Uterus (tissue), 2 donors: Measurements from ENCODE around the gene SATB2.

Experiments
- POLR2A ChIP-seq, 2 donors: fragments of 450-650 bp; IDR thresholded peaks; one replicate each; pipeline ENCODE4 v1.6.1; 2016; ENCODE audit warnings: antibody characterized with exemption in 2 of 2, mild to moderate bottlenecking in 1 of 2, moderate library complexity in 1 of 2
- TF ChIP-seq, protein P1 (sequence below), 4 experiments: fragments of 200-600 bp in 2 of 4; fragments of 450-650 bp in 2 of 4; sonication (generic) in 2 of 4; IDR thresholded peaks; one replicate each; pipeline ENCODE4 v1.5.1; 2016 to 2019; ENCODE audit warnings: antibody characterized with exemption in 4 of 4, mild to moderate bottlenecking in 2 of 4, moderate library complexity in 1 of 4

DNA sequence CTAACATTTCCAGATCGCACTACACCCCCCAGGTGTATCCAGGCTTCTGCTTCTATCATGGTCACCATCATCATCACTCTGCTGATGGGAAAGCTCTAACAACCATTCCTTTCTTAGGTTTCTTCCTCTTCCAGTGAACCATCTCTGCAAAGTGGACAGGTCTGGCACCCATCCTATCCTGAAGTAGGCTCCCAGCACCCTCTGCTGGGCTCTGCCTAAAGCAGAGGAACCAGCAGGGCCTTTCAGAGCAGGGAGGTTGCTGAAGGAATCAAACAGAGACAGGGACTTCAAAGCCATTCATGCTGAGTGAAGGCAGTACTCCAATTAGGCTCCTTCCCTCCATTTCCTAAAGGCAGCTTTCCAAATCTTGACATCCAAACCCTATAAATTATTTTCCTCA lies 27.2 kb upstream of the SATB2 start:
- TF ChIP-seq, protein P1, sequence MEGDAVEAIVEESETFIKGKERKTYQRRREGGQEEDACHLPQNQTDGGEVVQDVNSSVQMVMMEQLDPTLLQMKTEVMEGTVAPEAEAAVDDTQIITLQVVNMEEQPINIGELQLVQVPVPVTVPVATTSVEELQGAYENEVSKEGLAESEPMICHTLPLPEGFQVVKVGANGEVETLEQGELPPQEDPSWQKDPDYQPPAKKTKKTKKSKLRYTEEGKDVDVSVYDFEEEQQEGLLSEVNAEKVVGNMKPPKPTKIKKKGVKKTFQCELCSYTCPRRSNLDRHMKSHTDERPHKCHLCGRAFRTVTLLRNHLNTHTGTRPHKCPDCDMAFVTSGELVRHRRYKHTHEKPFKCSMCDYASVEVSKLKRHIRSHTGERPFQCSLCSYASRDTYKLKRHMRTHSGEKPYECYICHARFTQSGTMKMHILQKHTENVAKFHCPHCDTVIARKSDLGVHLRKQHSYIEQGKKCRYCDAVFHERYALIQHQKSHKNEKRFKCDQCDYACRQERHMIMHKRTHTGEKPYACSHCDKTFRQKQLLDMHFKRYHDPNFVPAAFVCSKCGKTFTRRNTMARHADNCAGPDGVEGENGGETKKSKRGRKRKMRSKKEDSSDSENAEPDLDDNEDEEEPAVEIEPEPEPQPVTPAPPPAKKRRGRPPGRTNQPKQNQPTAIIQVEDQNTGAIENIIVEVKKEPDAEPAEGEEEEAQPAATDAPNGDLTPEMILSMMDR (IDR thresholded peaks at IDR 0.05), result no peak
- no peak for TF ChIP-seq POLR2A (IDR thresholded peaks at IDR 0.05)
